HCT116 (cell line): ENCODE results near the gene NEO1. TPM values are rescaled to one million over a fixed set of nuclear protein-coding genes. Genes with fewer than 3 reads are reported as not detected.

ENCODE experiments used
- ATAC-seq: fragments of 200-7000 bp; cut with Tn5 transposase; 2 replicates; pipeline ENCODE4 v1.9.1; 2020; ENCODE audit warnings: mild to moderate bottlenecking, moderate library complexity
- BruUV-seq: library from RNA; stranded (reverse); fragments of 400-500 nt; replicated peaks from 2 replicates; lab custom pipeline; 2021; lab: Mats Ljungman, UMichigan
- CTCF ChIA-PET: fragments of 300-600 bp; sonication (Branson Sonifier 250); formaldehyde crosslinking; loops from one replicate; lab custom pipeline; 2021; ENCODE audit warnings: antibody characterized with exemption; lab: Charles Lee
- POLR2A ChIA-PET: fragments of 300-600, 350-600 bp; sonication (Branson Sonifier 250); formaldehyde crosslinking; loops from one replicate; lab custom pipeline; 2021; ENCODE audit warnings: antibody characterized with exemption; lab: Charles Lee
- RAD21 ChIA-PET, 2 experiments: fragments of 300-600 bp; sonication (Branson Sonifier 250); formaldehyde crosslinking; loops; one replicate each; lab custom pipeline; 2023; ENCODE audit warnings: low total read pairs in 2 of 2; ENCODE audit not compliant: uncharacterized antibody in 2 of 2, unreplicated experiment in 2 of 2, low non-redundant PET in 1 of 2; lab: Charles Lee
- DNase-seq: peaks from one replicate; pipeline ENCODE4 v3.0.0-alpha.2; 2010; ENCODE audit warnings: low read depth, low spot score
- H2AFZ ChIP-seq: fragments of 200-600 bp; shearing (Covaris generic), sonication (generic); 2 replicates; pipeline ENCODE4 v1.6.1; 2017; ENCODE audit warnings: low read depth, mixed run types, mixed read lengths, antibody characterized with exemption, low read length; ENCODE audit not compliant: poor library complexity, severe bottlenecking
- H3K27ac ChIP-seq: 2 replicates; pipeline ENCODE4 v1.5.1; 2012; ENCODE audit warnings: low read depth, low read length
- H3K27me3 ChIP-seq: fragments of 200-600 bp; sonication (generic); 2 replicates; pipeline ENCODE4 v1.6.1; 2016; ENCODE audit warnings: mixed run types, low read length, mixed read lengths; ENCODE audit not compliant: insufficient read depth
- H3K36me3 ChIP-seq, 2 experiments: fragments of 200-500 bp in 1 of 2; fragments of 200-600 bp in 1 of 2; sonication (Bioruptor generic) in 1 of 2; sonication (generic) in 1 of 2; 2 replicates each; pipeline versions ENCODE4 v1.5.1 to v1.6.1; 2014 to 2016; ENCODE audit warnings: low read length in 2 of 2, inconsistent platforms in 1 of 2, mixed read lengths in 1 of 2, mixed run types in 1 of 2; ENCODE audit not compliant: insufficient read depth in 2 of 2, control insufficient read depth in 1 of 2
- H3K4me1 ChIP-seq, 2 experiments: fragments of 200-600 bp in 1 of 2; sonication (generic) in 1 of 2; 2 replicates each; pipeline versions ENCODE4 v1.5.1 to v1.6.1; 2012 to 2017; ENCODE audit warnings: low read length in 2 of 2, inconsistent platforms in 1 of 2, mild to moderate bottlenecking in 1 of 2, mixed read lengths in 1 of 2, mixed run types in 1 of 2, moderate library complexity in 1 of 2; ENCODE audit not compliant: insufficient read depth in 2 of 2, control insufficient read depth in 1 of 2
- H3K4me2 ChIP-seq: fragments of 200-600 bp; sonication (generic); 2 replicates; pipeline ENCODE4 v1.6.1; 2017; ENCODE audit warnings: mixed run types, low read length, mixed read lengths
- H3K4me3 ChIP-seq, 2 experiments: fragments of 200-600 bp in 1 of 2; sonication (generic) in 1 of 2; replicated peaks in 1 of 2; 2 replicates each; pipeline ENCODE4 v1.5.1; 2011 to 2016; ENCODE audit warnings: low read length in 2 of 2, control low read depth in 1 of 2, low read depth in 1 of 2, mild to moderate bottlenecking in 1 of 2, mixed read lengths in 1 of 2, mixed run types in 1 of 2
- H3K79me2 ChIP-seq: fragments of 200-600 bp; sonication (generic); 2 replicates; pipeline ENCODE4 v1.6.1; 2017; ENCODE audit warnings: mild to moderate bottlenecking, mixed run types, low read length, moderate library complexity, mixed read lengths; ENCODE audit not compliant: insufficient read depth
- H3K9ac ChIP-seq: fragments of 200-600 bp; sonication (generic); 2 replicates; pipeline ENCODE4 v1.6.1; 2016; ENCODE audit warnings: low read length, mixed read lengths
- H3K9me2 ChIP-seq: fragments of 200-600 bp; sonication (generic), shearing (Covaris generic); 2 replicates; pipeline ENCODE4 v1.6.1; 2017; ENCODE audit warnings: mixed run types, mild to moderate bottlenecking, moderate library complexity; ENCODE audit not compliant: insufficient read depth
- H3K9me3 ChIP-seq, 2 experiments: fragments of 200-500 bp in 1 of 2; fragments of 200-600 bp in 1 of 2; sonication (Bioruptor generic) in 1 of 2; sonication (generic) in 1 of 2; 2 replicates each; pipeline ENCODE4 v1.6.1; 2014 to 2017; ENCODE audit warnings: low read length in 2 of 2, mixed read lengths in 2 of 2, inconsistent platforms in 1 of 2, low read depth in 1 of 2, mild to moderate bottlenecking in 1 of 2, mixed run types in 1 of 2, moderate library complexity in 1 of 2; ENCODE audit not compliant: control insufficient read depth in 1 of 2, insufficient read depth in 1 of 2
- H4K20me1 ChIP-seq: fragments of 200-600 bp; sonication (generic), shearing (Covaris generic); 2 replicates; pipeline ENCODE4 v1.6.1; 2017; ENCODE audit warnings: mixed run types, mild to moderate bottlenecking, moderate library complexity; ENCODE audit not compliant: insufficient read depth
- CEBPB ChIP-seq: IDR thresholded peaks from 2 replicates; pipeline ENCODE4 v1.6.1; 2012; ENCODE audit warnings: low read depth
- EZH2phosphoT487 ChIP-seq: fragments of 200-600 bp; IDR thresholded peaks from 2 replicates; pipeline ENCODE4 v1.6.1; 2018; ENCODE audit warnings: antibody characterized with exemption, borderline replicate concordance
- POLR2A ChIP-seq: IDR thresholded peaks from 2 replicates; pipeline ENCODE4 v1.7.0; 2011; ENCODE audit warnings: borderline replicate concordance; ENCODE audit not compliant: insufficient read depth, insufficient read length; ENCODE audit errors: extremely low read depth
- SIN3A ChIP-seq: IDR thresholded peaks from 2 replicates; pipeline ENCODE4 v1.6.1; 2012; ENCODE audit warnings: low read depth
- TCF7L2 ChIP-seq: IDR thresholded peaks from 2 replicates; pipeline ENCODE4 v1.7.0; 2011; ENCODE audit warnings: borderline replicate concordance, inconsistent platforms; ENCODE audit not compliant: insufficient read depth, insufficient read length; ENCODE audit errors: extremely low read depth
- YY1 ChIP-seq: IDR thresholded peaks from 2 replicates; pipeline ENCODE4 v1.6.1; 2011; ENCODE audit warnings: low read length, low read depth, moderate library complexity, mild to moderate bottlenecking; ENCODE audit not compliant: insufficient replicate concordance; ENCODE audit errors: extremely low read depth
- ZBTB33 ChIP-seq: IDR thresholded peaks from 2 replicates; pipeline ENCODE4 v1.6.1; 2011; ENCODE audit warnings: mild to moderate bottlenecking, low read length, moderate library complexity; ENCODE audit not compliant: insufficient replicate concordance; ENCODE audit errors: extremely low read depth
- ZFX ChIP-seq: fragments of 450-650 bp; IDR thresholded peaks from 2 replicates; pipeline ENCODE4 v1.6.1; 2017
- ZNF274 ChIP-seq: fragments of 200-500 bp; sonication (Bioruptor generic); IDR thresholded peaks from 2 replicates; pipeline ENCODE4 v1.6.1; 2014; ENCODE audit warnings: mild to moderate bottlenecking, low read depth, low read length, inconsistent platforms
- intact Hi-C: fragments of 100-400 bp; cut with micrococcal nuclease; formaldehyde crosslinking; loops from 2 replicates; pipeline ENCODE4 v1.10.0; 2022
- total RNA-seq: library from RNA; stranded (reverse); gene quantifications from one replicate; pipeline ENCODE4 v1.2.1, GENCODE V29; 2021; ENCODE audit not compliant: unreplicated experiment
- TF ChIP-seq, protein P1 (sequence below): IDR thresholded peaks from 2 replicates; pipeline ENCODE4 v1.6.1; 2012; ENCODE audit warnings: low read depth

Gene NEO1
- total RNA-seq, 1 experiment from 2014 or later, result 30.0 TPM

DNA sequence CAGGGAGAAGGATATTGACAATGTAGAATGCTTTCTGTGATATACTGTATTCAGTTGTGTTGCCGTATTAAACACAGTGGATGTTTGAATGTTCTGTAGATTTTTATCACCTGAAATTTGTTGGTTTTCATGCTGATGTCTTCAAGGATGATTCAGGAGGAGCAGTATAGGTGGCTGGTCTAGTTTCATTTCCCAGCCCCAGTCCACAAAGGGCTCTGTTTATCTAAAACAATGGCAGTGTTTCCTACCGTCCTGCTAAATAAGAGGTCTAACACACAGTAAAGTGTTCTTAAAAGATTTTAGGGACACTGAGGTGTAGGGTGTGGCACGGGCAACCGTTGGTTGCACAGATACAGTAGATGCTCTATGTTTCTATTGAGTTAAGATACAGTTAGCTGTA, 26.0 kb downstream of the NEO1 start:
- RAD21 ChIA-PET, result no interaction called here
- H2AFZ ChIP-seq, result no peak overlapping the region
- H3K9me2 ChIP-seq, result no peaks in the 10 kb centered on the region
- H3K9me3 ChIP-seq, result no peaks in the 10 kb centered on the region
- DNase-seq, result no peak
- CTCF ChIA-PET, result interaction anchor here (2.6 kb wide), 1 partner anchor 357 kb away, joined by 10 read pairs; no protein-coding TSS in a partner anchor
- POLR2A ChIA-PET, result no interaction called here
- TF ChIP-seq, protein P1, sequence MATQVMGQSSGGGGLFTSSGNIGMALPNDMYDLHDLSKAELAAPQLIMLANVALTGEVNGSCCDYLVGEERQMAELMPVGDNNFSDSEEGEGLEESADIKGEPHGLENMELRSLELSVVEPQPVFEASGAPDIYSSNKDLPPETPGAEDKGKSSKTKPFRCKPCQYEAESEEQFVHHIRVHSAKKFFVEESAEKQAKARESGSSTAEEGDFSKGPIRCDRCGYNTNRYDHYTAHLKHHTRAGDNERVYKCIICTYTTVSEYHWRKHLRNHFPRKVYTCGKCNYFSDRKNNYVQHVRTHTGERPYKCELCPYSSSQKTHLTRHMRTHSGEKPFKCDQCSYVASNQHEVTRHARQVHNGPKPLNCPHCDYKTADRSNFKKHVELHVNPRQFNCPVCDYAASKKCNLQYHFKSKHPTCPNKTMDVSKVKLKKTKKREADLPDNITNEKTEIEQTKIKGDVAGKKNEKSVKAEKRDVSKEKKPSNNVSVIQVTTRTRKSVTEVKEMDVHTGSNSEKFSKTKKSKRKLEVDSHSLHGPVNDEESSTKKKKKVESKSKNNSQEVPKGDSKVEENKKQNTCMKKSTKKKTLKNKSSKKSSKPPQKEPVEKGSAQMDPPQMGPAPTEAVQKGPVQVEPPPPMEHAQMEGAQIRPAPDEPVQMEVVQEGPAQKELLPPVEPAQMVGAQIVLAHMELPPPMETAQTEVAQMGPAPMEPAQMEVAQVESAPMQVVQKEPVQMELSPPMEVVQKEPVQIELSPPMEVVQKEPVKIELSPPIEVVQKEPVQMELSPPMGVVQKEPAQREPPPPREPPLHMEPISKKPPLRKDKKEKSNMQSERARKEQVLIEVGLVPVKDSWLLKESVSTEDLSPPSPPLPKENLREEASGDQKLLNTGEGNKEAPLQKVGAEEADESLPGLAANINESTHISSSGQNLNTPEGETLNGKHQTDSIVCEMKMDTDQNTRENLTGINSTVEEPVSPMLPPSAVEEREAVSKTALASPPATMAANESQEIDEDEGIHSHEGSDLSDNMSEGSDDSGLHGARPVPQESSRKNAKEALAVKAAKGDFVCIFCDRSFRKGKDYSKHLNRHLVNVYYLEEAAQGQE, result no peak
- TF ChIP-seq POLR2A (no peak), EZH2phosphoT487 (no peak), TCF7L2 (no peak), ZFX (no peak)
- no peak overlapping the region for H3K9ac ChIP-seq
- no peak overlapping the region for H3K27ac ChIP-seq
- no peak overlapping the region for H3K4me3 ChIP-seq
- no peaks in the 10 kb centered on the region for H3K79me2 ChIP-seq
- BruUV-seq, result no TSS peak
- H4K20me1 ChIP-seq, result no peaks in the 10 kb centered on the region
- no peaks in the 10 kb centered on the region for H3K36me3 ChIP-seq
- no peaks in the 10 kb centered on the region for H3K4me1 ChIP-seq
- intact Hi-C loops, result no loop called here
- no peak for ATAC-seq
- H3K27me3 ChIP-seq, result no peaks in the 10 kb centered on the region
- H3K4me2 ChIP-seq, result no peak overlapping the region

- no peak overlapping the region for H3K4me3 ChIP-seq
- H4K20me1 ChIP-seq, result no peaks in the 10 kb centered on the region
- H3K9me2 ChIP-seq, result no peaks in the 10 kb centered on the region
- H3K27me3 ChIP-seq, result no peaks in the 10 kb centered on the region
- no peak overlapping the region for H3K4me2 ChIP-seq
- H2AFZ ChIP-seq, result no peak overlapping the region
- DNase-seq (no peak), ATAC-seq (no peak)
- H3K36me3 ChIP-seq, result no peaks in the 10 kb centered on the region
- H3K27ac ChIP-seq, result no peak overlapping the region
- ChIA-PET RAD21 (no interaction called here), CTCF (interaction anchor here (0.6 to 2.6 kb wide), 2 partner anchors 15 to 357 kb away, joined by 3 to 10 read pairs; no protein-coding TSS in a partner anchor), POLR2A (no interaction called here)
- H3K9ac ChIP-seq, result no peak overlapping the region
- H3K4me1 ChIP-seq, result no peaks in the 10 kb centered on the region
- no TSS peak for BruUV-seq
- intact Hi-C loops, result no loop called here
- H3K9me3 ChIP-seq, result no peaks in the 10 kb centered on the region
- H3K79me2 ChIP-seq, result no peaks in the 10 kb centered on the region
- TF ChIP-seq YY1 (no peak), EZH2phosphoT487 (no peak), CEBPB (no peak), ZNF274 (no peak), ZBTB33 (no peak), SIN3A (no peak), POLR2A (no peak)
- TF ChIP-seq, protein P1, result no peak
Observed at GRCh38 chr15:73078722-73079121, 26.5 kb downstream of the NEO1 start.
